ENCODE data around the gene PTGR2. TPM values are rescaled to one million over a fixed set of nuclear protein-coding genes. Genes with fewer than 3 reads are reported as not detected.

Gene PTGR2
- total RNA-seq, 1 donor from 2014 or later, result 3.6 TPM

- H3K27ac Mint-ChIP-seq (ENCODE audit: unreplicated experiment), result no peak overlapping the region
- DNase-seq (ENCODE audit: low spot score), result no peak
- H3K27me3 Mint-ChIP-seq (ENCODE audit: unreplicated experiment), result peaks cover 4% of the 10 kb centered on the region
- no peaks in the 10 kb centered on the region for H3K36me3 Mint-ChIP-seq (ENCODE audit: low read depth, unreplicated experiment)
- peaks cover 6% of the 10 kb centered on the region for H3K4me1 Mint-ChIP-seq (ENCODE audit: unreplicated experiment)
- TF ChIP-seq, protein P1, sequence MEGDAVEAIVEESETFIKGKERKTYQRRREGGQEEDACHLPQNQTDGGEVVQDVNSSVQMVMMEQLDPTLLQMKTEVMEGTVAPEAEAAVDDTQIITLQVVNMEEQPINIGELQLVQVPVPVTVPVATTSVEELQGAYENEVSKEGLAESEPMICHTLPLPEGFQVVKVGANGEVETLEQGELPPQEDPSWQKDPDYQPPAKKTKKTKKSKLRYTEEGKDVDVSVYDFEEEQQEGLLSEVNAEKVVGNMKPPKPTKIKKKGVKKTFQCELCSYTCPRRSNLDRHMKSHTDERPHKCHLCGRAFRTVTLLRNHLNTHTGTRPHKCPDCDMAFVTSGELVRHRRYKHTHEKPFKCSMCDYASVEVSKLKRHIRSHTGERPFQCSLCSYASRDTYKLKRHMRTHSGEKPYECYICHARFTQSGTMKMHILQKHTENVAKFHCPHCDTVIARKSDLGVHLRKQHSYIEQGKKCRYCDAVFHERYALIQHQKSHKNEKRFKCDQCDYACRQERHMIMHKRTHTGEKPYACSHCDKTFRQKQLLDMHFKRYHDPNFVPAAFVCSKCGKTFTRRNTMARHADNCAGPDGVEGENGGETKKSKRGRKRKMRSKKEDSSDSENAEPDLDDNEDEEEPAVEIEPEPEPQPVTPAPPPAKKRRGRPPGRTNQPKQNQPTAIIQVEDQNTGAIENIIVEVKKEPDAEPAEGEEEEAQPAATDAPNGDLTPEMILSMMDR (IDR thresholded peaks at IDR 0.05; ENCODE audit: unreplicated experiment), result no peak
- H3K9me3 Mint-ChIP-seq (ENCODE audit: unreplicated experiment), result no peaks in the 10 kb centered on the region
- no peak overlapping the region for H3K4me3 Mint-ChIP-seq (ENCODE audit: unreplicated experiment)
Measured at GRCh38 chr14:73842201-73842600, 9.4 kb upstream of the PTGR2 start.

GRCh38 chr14:73842851-73843250 lies 8.8 kb upstream of the PTGR2 start:
- H3K27ac Mint-ChIP-seq (ENCODE audit: unreplicated experiment), result no peak overlapping the region
- H3K4me1 Mint-ChIP-seq (ENCODE audit: unreplicated experiment), result peaks cover 6% of the 10 kb centered on the region
- no peaks in the 10 kb centered on the region for H3K9me3 Mint-ChIP-seq (ENCODE audit: unreplicated experiment)
- no peaks in the 10 kb centered on the region for H3K36me3 Mint-ChIP-seq (ENCODE audit: low read depth, unreplicated experiment)
- no peak overlapping the region for H3K4me3 Mint-ChIP-seq (ENCODE audit: unreplicated experiment)
- peaks cover 4% of the 10 kb centered on the region for H3K27me3 Mint-ChIP-seq (ENCODE audit: unreplicated experiment)
- TF ChIP-seq, protein P1 (IDR thresholded peaks at IDR 0.05; ENCODE audit: unreplicated experiment), result no peak
- no peak for DNase-seq (ENCODE audit: low spot score)

DNA sequence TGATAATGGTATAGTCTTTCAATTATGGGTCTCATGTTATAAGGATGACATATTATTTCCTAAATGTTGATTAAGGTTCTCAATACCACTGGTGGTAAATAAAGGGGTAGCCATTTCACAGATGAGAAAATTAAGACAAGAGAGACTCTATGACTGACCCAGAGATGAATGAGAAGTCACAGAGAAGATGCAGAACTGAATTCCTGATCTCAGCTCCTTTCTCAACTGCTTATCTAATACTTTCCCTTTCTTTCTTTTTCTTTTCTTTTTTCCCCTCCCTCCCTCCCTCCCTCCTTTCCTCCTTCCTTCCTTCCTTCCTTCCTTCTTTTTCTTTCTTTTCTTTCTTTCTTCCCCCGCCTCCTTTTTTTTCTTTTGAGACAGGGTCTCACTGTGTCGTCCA lies 8.3 kb upstream of the PTGR2 start:
- H3K9me3 Mint-ChIP-seq (ENCODE audit: unreplicated experiment), result no peaks in the 10 kb centered on the region
- H3K27me3 Mint-ChIP-seq (ENCODE audit: unreplicated experiment), result peaks cover 4% of the 10 kb centered on the region
- H3K27ac Mint-ChIP-seq (ENCODE audit: unreplicated experiment), result no peak overlapping the region
- H3K4me3 Mint-ChIP-seq (ENCODE audit: unreplicated experiment), result no peak overlapping the region
- no peak for DNase-seq (ENCODE audit: low spot score)
- H3K4me1 Mint-ChIP-seq (ENCODE audit: unreplicated experiment), result peaks cover 6% of the 10 kb centered on the region
- H3K36me3 Mint-ChIP-seq (ENCODE audit: low read depth, unreplicated experiment), result no peaks in the 10 kb centered on the region
- TF ChIP-seq, protein P1 (IDR thresholded peaks at IDR 0.05; ENCODE audit: unreplicated experiment), result no peak

- DNase-seq (ENCODE audit: low spot score), result no peak
- H3K4me1 Mint-ChIP-seq (ENCODE audit: unreplicated experiment), result peaks cover 10% of the 10 kb centered on the region
- no peaks in the 10 kb centered on the region for H3K9me3 Mint-ChIP-seq (ENCODE audit: unreplicated experiment)
- H3K27ac Mint-ChIP-seq (ENCODE audit: unreplicated experiment), result no peak overlapping the region
- H3K27me3 Mint-ChIP-seq (ENCODE audit: unreplicated experiment), result peaks cover 3% of the 10 kb centered on the region
- TF ChIP-seq, protein P1 (IDR thresholded peaks at IDR 0.05; ENCODE audit: unreplicated experiment), result no peak
- no peak overlapping the region for H3K4me3 Mint-ChIP-seq (ENCODE audit: unreplicated experiment)
- H3K36me3 Mint-ChIP-seq (ENCODE audit: low read depth, unreplicated experiment), result no peaks in the 10 kb centered on the region
Measured at GRCh38 chr14:73846947-73847346, 4.7 kb upstream of the PTGR2 start.

- H3K27me3 Mint-ChIP-seq (ENCODE audit: unreplicated experiment), result peaks cover 8% of the 10 kb centered on the region
- peaks cover 17% of the 10 kb centered on the region for H3K4me1 Mint-ChIP-seq (ENCODE audit: unreplicated experiment)
- H3K27ac Mint-ChIP-seq (ENCODE audit: unreplicated experiment), result peak overlapping the region; percentile 99
- no peaks in the 10 kb centered on the region for H3K9me3 Mint-ChIP-seq (ENCODE audit: unreplicated experiment)
- peak overlapping the region; percentile 98 for H3K4me3 Mint-ChIP-seq (ENCODE audit: unreplicated experiment)
- DNase-seq (ENCODE audit: low spot score), result no peak
- TF ChIP-seq, protein P1 (IDR thresholded peaks at IDR 0.05; ENCODE audit: unreplicated experiment), result no peak
- no peaks in the 10 kb centered on the region for H3K36me3 Mint-ChIP-seq (ENCODE audit: low read depth, unreplicated experiment)
Measured at GRCh38 chr14:73851000-73851399, 631 bp upstream of the PTGR2 start.
